ENCODE data around the gene LYL1.

The LYL1 gene

GRCh38 chr19:13128583-13128982 lies 25.9 kb upstream of the LYL1 start:
- no peak for DNase-seq

- DNase-seq = no peak
Measured at GRCh38 chr19:13127811-13128575, 25.3 kb upstream of the LYL1 start.

- no peak for DNase-seq
Measured at GRCh38 chr19:13127051-13127450, 24.4 kb upstream of the LYL1 start.

GRCh38 chr19:13122980-13123957 lies 20.6 kb upstream of the LYL1 start:
- no peak for DNase-seq

GRCh38 chr19:13122275-13122878 lies 19.7 kb upstream of the LYL1 start:
- peak in 1 of 2 experiments; percentile 23 for DNase-seq

GRCh38 chr19:13121551-13122274 lies 19.1 kb upstream of the LYL1 start:
- peak; percentile 17 to 40 for DNase-seq

GRCh38 chr19:13120817-13121216 lies 18.2 kb upstream of the LYL1 start:
- DNase-seq = no peak

- no peak for DNase-seq
Measured at GRCh38 chr19:13120031-13120430, 17.4 kb upstream of the LYL1 start.

GRCh38 chr19:13119627-13120026 lies 17.0 kb upstream of the LYL1 start:
- no peak for DNase-seq

- peak; percentile 55 to 63 for DNase-seq
Measured at GRCh38 chr19:13118424-13119193, 16.0 kb upstream of the LYL1 start.

- DNase-seq = peak; percentile 88 to 91
Measured at GRCh38 chr19:13117772-13118423, 15.2 kb upstream of the LYL1 start, which contains the start of gene NACC1. Gene NACC1, plus strand, starts transcription at chr19:13118264. Its CDS starts 16,944 bp downstream, at chr19:13135208.

GRCh38 chr19:13117176-13117771 lies 14.6 kb upstream of the LYL1 start:
- peak in 1 of 2 experiments; percentile 18 for DNase-seq

- DNase-seq = peak; percentile 95 to 96
Measured at GRCh38 chr19:13116282-13117175, 13.9 kb upstream of the LYL1 start, which contains the start of gene TRMT1. Gene TRMT1, minus strand, starts transcription at chr19:13116740. Its CDS starts 341 bp downstream, at chr19:13116399.

GRCh38 chr19:13115936-13116281 lies 13.3 kb upstream of the LYL1 start:
- no peak for DNase-seq

GRCh38 chr19:13112555-13112954 lies 9.9 kb upstream of the LYL1 start:
- no peak for DNase-seq

GRCh38 chr19:13110099-13110610 lies 7.5 kb upstream of the LYL1 start:
- no peak for DNase-seq

- DNase-seq = no peak
Measured at GRCh38 chr19:13109361-13110098, 6.9 kb upstream of the LYL1 start.
